ENCODE measurements around the gene COX18.

COX18 gene

DNA sequence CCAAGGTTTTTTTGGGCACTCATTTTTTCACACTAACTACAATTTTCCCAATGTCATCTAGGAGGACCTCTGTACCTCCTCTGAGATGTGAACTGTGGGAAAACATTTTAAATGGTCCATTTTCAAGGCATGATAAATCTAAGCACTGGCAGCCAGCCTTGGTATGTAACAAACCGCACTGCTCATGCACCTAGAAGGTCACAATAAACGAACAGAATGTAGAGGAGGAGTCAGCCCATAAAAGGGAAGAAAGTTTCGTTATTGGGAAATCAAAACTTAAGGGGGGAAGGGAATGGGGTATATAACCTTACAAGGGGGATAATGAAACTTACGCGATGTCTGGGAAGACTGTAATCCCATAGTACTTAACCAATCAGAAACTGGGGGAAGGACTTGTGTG is 16.4 kb downstream of the COX18 start:
- DNase-seq (ENCODE audit: low read depth in 3 of 3), result no peak

DNA sequence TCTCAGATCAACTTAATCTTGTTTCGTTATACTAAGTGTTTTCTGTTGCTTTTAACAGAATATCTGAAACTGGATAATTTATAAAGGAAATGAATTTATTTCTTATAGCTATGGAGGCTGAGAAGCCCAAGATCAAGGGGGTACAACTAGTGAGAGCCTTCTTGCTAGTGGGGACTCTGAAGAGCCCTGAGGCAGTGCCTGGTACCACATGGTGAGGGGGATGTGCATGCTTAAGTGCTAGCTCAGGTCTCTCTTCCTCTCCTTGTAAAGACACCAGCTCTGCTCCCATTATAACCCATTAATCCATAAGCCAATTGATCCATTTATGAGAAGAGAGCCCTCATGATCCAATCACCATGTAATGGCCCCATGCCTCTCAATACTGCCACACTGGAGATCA is 17.9 kb downstream of the COX18 start:
- no peak for DNase-seq (ENCODE audit: low read depth in 3 of 3)

DNA sequence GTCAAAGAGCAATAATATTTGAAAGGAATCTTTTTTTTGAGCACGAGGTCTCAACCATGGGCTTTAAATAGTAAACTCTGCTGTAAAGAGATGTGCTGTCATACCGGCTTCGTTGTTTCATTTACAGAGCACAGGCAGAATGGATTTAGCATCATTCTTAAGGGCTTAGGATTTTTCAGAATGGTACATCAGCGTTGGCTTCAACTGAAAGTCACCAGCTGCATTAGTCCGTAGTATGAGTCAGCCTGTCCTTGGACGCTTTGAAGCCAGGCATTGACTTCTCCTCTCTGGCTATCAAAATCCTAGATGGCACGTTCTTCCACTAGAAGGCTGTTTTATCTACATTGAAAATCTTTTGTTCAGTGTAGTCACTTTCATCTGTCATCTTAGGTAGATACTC is 23.6 kb downstream of the COX18 start:
- no peak for DNase-seq (ENCODE audit: low read depth in 3 of 3)

DNA sequence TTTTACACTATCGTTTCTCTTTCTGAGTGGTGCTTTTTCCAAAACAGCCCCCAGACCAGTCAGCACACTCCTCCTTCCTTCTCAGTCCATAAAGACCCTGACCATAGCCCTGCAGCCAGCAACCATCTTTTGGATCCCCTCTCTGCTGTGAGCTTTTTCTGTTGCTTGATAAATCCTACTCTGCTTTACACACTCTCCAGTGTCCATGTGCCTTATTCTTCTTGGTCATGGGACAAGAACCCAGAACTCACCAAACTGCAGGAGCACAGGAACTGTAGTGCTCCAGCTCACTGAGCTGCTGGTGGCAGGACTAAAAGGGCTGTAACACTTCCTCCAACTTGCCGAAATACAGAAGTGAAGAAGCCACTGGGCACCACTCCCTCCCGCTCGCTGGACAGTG is 32.5 kb downstream of the COX18 start:
- no peak for DNase-seq (ENCODE audit: low read depth in 3 of 3)

DNA sequence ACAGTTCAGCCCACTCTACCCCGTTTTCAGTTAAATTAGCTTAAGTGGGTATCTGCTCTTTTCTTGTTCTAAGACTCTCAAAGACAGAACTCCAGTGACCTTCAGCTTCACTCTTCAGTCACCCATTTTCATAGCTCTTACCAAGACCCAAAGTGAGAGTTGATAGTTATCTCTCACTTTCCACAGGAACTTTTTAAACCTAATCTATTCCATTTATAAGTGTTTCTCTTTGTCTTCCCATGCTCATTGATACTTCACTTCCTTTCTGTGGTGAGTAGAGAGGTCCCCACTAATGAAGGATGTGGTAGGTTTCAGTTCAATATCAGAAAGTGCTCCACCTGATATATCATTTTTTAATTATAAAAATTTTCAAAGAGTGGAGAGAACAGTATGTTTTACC is 33.4 kb downstream of the COX18 start:
- no peak for DNase-seq (ENCODE audit: low read depth in 3 of 3)

DNA sequence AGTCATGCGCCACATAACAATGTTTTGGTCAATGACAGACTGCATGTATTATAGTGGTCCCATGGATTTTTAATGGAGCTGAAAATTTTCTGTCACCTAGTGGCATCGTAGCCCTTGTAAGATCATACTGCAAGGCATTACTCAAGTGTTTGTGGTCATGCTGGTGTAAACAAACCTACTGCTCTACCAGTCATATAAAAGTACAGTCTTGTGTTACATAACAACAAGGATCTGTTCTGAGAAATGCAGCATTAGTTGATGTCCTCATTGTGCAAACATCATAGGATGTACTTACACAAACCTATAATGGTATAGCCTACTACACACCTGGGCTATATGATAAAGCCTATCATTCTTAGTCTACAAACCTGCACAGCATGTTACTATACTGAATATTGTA is 34.6 kb downstream of the COX18 start:
- no peak for DNase-seq (ENCODE audit: low read depth in 3 of 3)

DNA sequence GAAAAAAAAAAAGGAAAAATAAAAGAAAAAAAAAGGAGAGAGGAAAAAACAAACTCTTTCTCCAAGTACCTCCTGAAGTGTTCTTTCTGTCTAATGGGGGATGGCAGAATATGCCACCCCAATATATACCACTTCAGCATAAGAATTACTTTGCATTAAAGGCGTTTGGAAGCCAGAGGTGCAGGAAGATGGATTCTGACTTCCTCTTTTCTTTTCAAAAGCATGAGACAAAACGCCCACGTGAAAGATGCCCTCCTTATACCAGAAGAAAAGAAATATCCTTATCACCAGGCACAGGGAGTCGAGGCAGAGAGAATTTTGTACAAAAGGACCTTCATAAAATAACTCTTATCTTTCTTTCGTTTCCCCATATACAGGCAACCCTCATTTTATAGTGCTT is 40.9 kb downstream of the COX18 start:
- DNase-seq (ENCODE audit: low read depth in 3 of 3), result no peak

DNA sequence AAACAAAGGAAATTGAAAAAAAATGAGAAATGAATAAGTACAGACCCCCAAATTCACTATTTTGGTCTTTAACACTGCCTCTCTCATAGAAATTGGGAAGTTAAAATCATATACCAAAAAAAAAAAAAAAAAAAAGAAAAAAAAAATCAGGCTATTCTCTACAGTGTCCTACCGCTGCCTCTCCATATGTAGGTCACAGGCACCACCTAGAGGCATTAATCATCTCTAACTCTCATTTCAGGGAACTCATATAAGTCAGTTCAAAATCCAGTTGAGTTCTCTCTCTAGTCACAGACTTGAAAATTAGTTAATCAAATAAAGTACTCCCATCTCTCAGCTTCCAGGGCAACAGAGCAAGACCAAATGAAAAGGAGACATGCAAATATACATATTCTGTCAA is 47.9 kb downstream of the COX18 start:
- DNase-seq (ENCODE audit: low read depth in 3 of 3), result no peak

DNA sequence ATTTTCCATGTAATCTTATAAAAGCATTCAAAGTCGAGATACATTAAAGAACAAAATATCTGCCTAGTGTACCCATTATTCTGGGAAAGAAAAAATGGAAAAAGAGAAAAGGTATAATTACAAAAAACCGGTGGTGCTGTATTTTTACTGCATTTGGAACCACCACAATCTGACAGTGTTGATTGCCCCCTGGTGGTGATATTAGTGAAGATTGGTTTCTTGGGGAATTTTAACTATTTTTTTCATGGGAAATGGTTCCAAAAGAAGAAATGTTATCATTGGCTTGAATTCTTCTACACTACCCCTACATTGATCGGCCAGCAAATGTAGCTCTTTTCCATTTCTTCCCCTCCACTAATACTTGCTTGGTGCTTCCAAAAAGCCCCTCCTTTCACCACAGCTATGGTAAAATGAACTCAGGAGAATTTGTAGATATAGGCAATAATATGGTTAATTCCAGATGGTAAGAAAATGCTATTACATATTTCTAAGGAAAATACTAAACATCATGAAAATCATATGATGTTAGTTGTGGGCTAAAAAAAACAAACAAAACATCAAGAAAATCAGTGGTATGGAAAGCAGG is 50.0 kb downstream of the COX18 start:
- no peak for DNase-seq (ENCODE audit: low read depth in 3 of 3)

DNA sequence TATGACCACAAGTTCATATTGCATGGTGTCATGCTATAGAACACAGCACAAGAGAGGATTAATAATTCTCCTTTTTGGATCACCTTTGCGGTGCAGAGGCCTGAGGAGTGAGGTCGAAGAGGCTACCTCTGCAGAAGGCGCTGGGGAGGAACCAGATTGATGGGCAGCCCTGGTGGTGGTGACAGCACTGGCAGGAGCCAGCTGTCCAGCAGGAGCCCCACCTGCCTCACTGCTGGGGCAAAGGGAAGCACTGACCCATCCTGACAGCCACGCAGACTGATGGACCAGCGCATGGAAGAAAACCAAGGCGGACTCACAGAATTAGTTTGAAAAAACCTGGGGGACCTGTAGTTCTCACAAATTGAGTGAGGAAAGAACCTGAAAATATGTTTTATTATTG is 50.9 kb downstream of the COX18 start:
- no peak for DNase-seq (ENCODE audit: low read depth in 3 of 3)

DNA sequence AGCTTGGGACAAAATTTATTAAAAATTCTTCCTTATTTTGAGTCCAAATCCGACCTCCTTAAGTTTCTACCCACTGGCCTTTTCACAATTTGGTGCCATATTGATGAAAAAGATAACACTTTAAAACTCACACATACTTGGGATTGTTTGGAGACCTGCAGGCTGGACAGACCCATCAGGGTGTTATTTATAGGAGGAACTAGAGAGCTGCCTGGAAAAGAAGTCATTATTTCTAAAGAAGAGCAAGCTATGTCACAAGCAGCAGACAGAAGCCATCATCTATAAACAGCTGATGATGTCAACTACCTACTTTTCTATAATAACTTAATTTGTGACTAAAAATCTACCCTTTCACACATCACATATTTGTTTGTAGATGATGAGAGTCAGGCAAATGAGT is 56.2 kb downstream of the COX18 start:
- no peak for DNase-seq (ENCODE audit: low read depth in 3 of 3)

DNA sequence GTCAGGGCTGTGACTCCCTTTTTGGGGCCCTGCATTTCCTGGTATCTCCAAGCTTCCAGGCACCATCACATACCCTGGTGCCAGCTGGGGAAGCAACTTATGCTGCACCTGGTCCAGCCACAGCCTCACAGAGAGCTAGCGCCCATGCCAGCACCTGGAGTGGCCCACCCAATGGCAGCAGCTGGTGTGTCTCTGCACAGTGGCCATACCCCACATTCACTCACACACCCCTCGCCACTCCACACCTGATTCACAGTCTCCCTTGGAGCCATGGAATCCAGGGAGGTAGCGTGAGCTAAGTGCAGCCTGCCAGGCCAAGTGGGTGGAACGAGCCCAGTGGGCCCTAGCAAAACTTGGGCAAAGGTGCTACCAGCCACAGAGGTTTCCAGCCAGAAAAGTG is 56.8 kb downstream of the COX18 start:
- no peak for DNase-seq (ENCODE audit: low read depth in 3 of 3)

DNA sequence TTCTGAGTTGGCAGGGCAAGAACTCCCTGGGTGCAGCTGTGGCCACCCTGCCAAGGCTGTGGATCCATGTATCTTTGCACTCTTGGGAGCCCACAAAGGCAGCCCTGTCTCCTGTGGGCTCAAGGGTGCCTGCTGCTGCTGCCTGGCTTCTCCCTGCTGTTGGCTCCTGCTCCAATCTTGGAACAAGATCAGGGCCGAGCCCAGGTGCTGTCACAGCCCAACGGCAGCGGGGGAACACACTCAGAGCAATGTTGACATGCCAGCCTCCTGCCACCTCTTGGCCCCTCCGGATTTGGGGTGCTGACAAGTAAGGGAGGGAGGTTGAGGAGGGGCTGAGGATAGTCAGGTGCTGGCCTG is 57.9 kb downstream of the COX18 start:
- DNase-seq (ENCODE audit: low read depth in 3 of 3), result no peak

DNA sequence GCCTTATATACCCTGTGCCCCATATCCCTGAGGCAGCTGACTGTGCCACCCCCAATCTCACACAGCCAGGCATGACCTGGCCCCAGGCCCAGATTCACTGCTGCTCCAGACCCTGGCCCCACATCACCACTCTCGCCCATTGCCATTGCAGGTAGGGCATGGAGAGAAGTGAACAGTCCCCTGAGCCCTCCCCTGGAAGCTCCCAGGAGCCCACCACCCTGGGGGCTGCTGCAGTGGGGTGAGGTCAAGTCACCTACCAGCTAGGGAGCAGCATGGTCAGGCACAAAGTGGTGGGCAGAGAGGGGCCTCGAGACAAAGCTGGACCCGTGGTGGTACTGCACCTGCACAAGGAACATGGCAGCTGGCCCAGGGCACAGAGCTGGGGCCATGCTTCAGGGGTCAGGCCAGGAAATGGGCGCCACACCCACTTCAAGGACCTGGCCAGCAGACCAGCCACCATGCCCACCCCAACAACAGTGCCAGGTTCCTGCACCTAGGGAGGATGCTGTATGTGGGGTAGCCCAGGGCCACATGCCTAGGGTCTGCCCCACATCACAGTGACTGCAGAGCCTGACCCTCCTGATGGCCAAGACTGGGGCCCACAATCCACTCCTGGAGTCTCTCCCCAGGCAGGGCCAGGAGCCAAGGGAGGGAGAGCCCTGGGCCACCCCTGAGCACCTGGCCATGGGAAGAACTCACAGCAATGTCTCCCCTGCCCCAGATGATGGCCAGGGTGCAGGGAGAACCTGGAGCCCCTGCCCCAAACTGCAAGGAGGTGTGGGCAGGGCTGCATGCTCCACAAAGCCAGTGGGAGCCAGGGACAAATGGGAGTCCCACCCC is 58.5 kb downstream of the COX18 start:
- DNase-seq (ENCODE audit: low read depth in 3 of 3), result no peak

DNA sequence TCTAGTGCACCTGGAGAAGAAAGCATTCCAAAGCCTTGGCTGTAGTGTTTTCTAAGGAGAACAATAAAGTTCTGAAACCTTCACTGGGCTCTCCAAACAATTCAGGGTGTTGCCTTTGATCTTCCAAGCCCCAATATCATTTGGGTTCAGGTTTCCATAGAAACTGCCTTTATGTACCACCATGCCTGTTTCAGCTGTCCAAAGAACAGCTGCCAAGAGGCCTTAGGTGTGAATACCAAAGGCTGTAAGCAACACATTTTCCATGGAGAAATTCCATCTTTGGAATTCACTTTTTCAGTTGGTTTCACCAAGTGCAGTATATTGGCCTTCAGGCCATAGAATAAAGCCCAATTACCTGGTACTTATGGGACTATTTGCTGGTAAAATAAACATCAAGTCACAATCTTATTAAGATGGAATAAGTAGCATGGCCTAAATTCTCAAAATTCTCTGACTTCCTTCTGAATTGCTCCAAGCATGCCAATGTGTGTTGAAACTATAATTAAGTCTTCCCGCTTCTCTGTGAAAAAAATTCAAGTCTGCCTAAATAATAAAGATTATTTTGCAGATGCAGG is 61.9 kb downstream of the COX18 start:
- DNase-seq (ENCODE audit: low read depth in 3 of 3), result no peak

DNA sequence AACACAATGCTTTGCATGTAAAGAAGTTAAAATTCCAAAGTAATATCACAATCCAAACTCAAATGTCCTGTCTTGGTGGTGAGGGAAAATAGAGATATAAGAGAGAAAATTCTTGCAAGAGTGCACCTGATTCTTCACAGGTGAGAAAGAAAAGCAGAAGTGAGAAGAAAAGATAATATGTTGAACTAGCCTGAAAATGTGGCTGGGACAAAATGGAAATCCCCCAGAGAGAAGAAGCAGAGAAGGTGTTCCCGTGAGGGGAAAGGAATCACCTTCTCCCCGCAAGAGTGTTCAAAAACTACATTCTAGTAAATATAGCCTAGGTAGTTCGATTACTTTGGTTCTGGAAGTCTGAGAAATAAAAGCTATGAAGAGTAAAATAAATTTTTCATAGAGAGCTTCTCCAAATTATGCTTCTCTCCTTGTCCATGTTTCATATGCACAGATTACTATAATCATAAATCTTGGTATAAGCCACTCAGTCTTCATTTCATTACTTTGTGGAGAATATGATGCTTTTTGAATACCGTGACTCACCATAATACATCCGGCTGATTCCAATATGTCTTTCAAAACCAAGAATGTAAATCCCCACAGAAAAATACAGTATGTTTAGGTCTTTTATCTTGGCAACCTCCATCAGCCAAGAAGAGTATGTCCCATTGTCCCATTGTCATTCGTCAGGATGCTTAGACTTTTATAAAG is 63.1 kb downstream of the COX18 start:
- DNase-seq (ENCODE audit: low read depth in 3 of 3), result no peak

DNA sequence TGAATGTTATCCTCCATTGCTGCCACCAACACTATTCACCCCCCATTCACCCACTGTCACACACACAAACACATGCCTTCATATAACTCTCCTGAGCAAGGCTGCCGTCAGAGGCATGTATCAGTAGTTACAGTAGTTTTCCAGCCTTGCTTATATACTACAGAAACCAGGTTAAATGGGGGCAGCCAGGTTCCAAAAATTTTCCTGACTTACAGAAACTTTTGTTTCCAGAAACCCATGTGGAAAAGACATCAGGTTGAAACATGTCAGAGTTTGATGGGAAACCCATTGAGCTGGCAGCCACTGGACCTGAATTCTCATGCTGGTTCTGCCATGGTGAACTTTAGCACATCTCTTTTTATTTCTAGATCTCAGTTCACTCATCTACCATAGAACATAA is 64.0 kb downstream of the COX18 start:
- DNase-seq (ENCODE audit: low read depth in 3 of 3), result no peak

Measured in stimulated activated CD4-positive, alpha-beta T cell treated with anti-CD3 and anti-CD28 coated beads, TNF-alpha, amount 100 ng/mL, for 4 hours (primary cell).